Measurements from ENCODE around the gene MBNL2. TPM values are rescaled to one million over a fixed set of nuclear protein-coding genes. Genes with fewer than 3 reads are reported as not detected.

Gene MBNL2
- polyA plus RNA-seq, 1 experiment = 27.4 TPM

GRCh38 chr13:97413694-97414093 is 191.6 kb downstream of the MBNL2 start:
- DNase-seq (ENCODE audit: low read depth) = no peak
- TF ChIP-seq CTCF (IDR thresholded peaks at IDR 0.05; ENCODE audit: insufficient read depth, low read depth, low read length) = no peak
- CTCF ChIA-PET = no interaction called here
- Histone ChIP-seq H3K27me3 (ENCODE audit: control insufficient read depth, insufficient read depth, low read length) (no peaks in the 10 kb centered on the region; the same call in 1 of the 2 replicates), H3K4me3 (ENCODE audit: low read depth, low read length) (no peak overlapping the region), H3K36me3 (ENCODE audit: control insufficient read depth, insufficient read depth, low read length) (no peaks in the 10 kb centered on the region)
- POLR2A ChIA-PET = no interaction called here

GRCh38 chr13:97414392-97414791 is 192.3 kb downstream of the MBNL2 start:
- Histone ChIP-seq H3K36me3 (ENCODE audit: control insufficient read depth, insufficient read depth, low read length) (no peaks in the 10 kb centered on the region), H3K27me3 (ENCODE audit: control insufficient read depth, insufficient read depth, low read length) (no peaks in the 10 kb centered on the region; the same call in 1 of the 2 replicates), H3K4me3 (ENCODE audit: low read depth, low read length) (no peak overlapping the region)
- DNase-seq (ENCODE audit: low read depth) = no peak
- POLR2A ChIA-PET = no interaction called here
- CTCF ChIA-PET = no interaction called here
- TF ChIP-seq CTCF (IDR thresholded peaks at IDR 0.05; ENCODE audit: insufficient read depth, low read depth, low read length) = no peak

GRCh38 chr13:97417698-97418097 is 195.6 kb downstream of the MBNL2 start:
- TF ChIP-seq CTCF (IDR thresholded peaks at IDR 0.05; ENCODE audit: insufficient read depth, low read depth, low read length) = no peak
- ChIA-PET CTCF (interaction anchor here (1.7 kb wide), 1 partner anchor 10 kb away, joined by 6 read pairs; no protein-coding TSS in a partner anchor), POLR2A (no interaction called here)

GRCh38 chr13:97422118-97423054 is 200.3 kb downstream of the MBNL2 start:
- ChIA-PET POLR2A (no interaction called here), CTCF (no interaction called here)
- Histone ChIP-seq H3K36me3 (ENCODE audit: control insufficient read depth, insufficient read depth, low read length) (no peaks in the 10 kb centered on the region), H3K27me3 (ENCODE audit: control insufficient read depth, insufficient read depth, low read length) (no peaks in the 10 kb centered on the region), H3K4me3 (ENCODE audit: low read depth, low read length) (no peak overlapping the region)
- DNase-seq (ENCODE audit: low read depth) = no peak
- TF ChIP-seq CTCF (IDR thresholded peaks at IDR 0.05; ENCODE audit: insufficient read depth, low read depth, low read length) = no peak

More at GRCh38 chr13:97417698-97418097, 195.6 kb downstream of the MBNL2 start:
- Histone ChIP-seq H3K27me3 (ENCODE audit: control insufficient read depth, insufficient read depth, low read length) (no peaks in the 10 kb centered on the region), H3K4me3 (ENCODE audit: low read depth, low read length) (no peak overlapping the region), H3K36me3 (ENCODE audit: control insufficient read depth, insufficient read depth, low read length) (no peaks in the 10 kb centered on the region)
- DNase-seq (ENCODE audit: low read depth) = no peak

GRCh38 chr13:97423300-97424045 is 201.3 kb downstream of the MBNL2 start:
- H3K27me3 ChIP-seq (ENCODE audit: control insufficient read depth, insufficient read depth, low read length) = no peaks in the 10 kb centered on the region
- no peak overlapping the region for H3K4me3 ChIP-seq (ENCODE audit: low read depth, low read length)
- H3K36me3 ChIP-seq (ENCODE audit: control insufficient read depth, insufficient read depth, low read length) = no peaks in the 10 kb centered on the region
- POLR2A ChIA-PET = no interaction called here
- TF ChIP-seq CTCF (IDR thresholded peaks at IDR 0.05; ENCODE audit: insufficient read depth, low read depth, low read length) = no peak
- CTCF ChIA-PET = no interaction called here
- no peak for DNase-seq (ENCODE audit: low read depth)
